GM12878 (cell line): Measurements from ENCODE around the gene SLC12A4. TPM values are rescaled to one million over a fixed set of nuclear protein-coding genes. Genes with fewer than 3 reads are reported as not detected.

Experiments used
- ATAC-seq: fragments of 200-7000 bp; cut with Tn5 transposase; 3 replicates; pipeline ENCODE4 v1.9.1; 2020; ENCODE audit warnings: mild to moderate bottlenecking, moderate library complexity
- BruUV-seq: library from RNA; stranded (reverse); fragments of 400-500 nt; replicated peaks from 2 replicates; lab custom pipeline; 2021; lab: Mats Ljungman, UMichigan
- CTCF ChIA-PET: fragments of 300-600 bp; sonication (Branson Sonifier 250); formaldehyde crosslinking; extraction: SDS; loops from one replicate; lab custom pipeline; 2021; ENCODE audit warnings: inconsistent platforms; lab: Yijun Ruan, JAX
- POLR2A ChIA-PET: fragments of 350-600 bp; formaldehyde crosslinking; extraction: SDS; loops from one replicate; lab custom pipeline; 2021; ENCODE audit warnings: inconsistent platforms; lab: Charles Lee
- RAD21 ChIA-PET: fragments of 300-600 bp; sonication (Branson Sonifier 250); formaldehyde crosslinking; loops from one replicate; lab custom pipeline; 2023; ENCODE audit warnings: antibody characterized with exemption; ENCODE audit not compliant: unreplicated experiment; lab: Charles Lee
- SMC1A ChIA-PET: fragments of 300-600 bp; sonication (Branson Sonifier 250); formaldehyde crosslinking; loops from one replicate; lab custom pipeline; 2023; ENCODE audit not compliant: unreplicated experiment, uncharacterized antibody; lab: Charles Lee
- DNase-seq: peaks from one replicate; pipeline ENCODE4 v3.0.0-alpha.2; 2011; ENCODE audit warnings: low read depth, low spot score
- FAIRE-seq: peaks from 3 replicates; lab custom pipeline; 2011; peaks lifted over from hg19 to GRCh38; lab: Jason Lieb, UNC
- H2AFZ ChIP-seq: 2 replicates; pipeline ENCODE4 v1.6.0; 2011; ENCODE audit warnings: low read depth, low read length, control low read depth; ENCODE audit not compliant: control insufficient read depth
- H3K27ac ChIP-seq: 2 replicates; pipeline ENCODE4 v1.5.1; 2011; ENCODE audit warnings: control low read depth; ENCODE audit not compliant: control insufficient read depth, insufficient read depth
- H3K27me3 ChIP-seq, 2 experiments: replicated peaks in 1 of 2; 2 replicates each; pipeline versions ENCODE4 v1.6.0 to v1.6.1; 2011; ENCODE audit warnings: low read length in 1 of 2; ENCODE audit not compliant: control insufficient read depth in 2 of 2, insufficient read depth in 2 of 2
- H3K36me3 ChIP-seq, 2 experiments: 2 replicates each; pipeline ENCODE4 v1.5.1; 2011; ENCODE audit warnings: low read length in 1 of 2; ENCODE audit not compliant: control insufficient read depth in 2 of 2, insufficient read depth in 2 of 2
- H3K4me1 ChIP-seq: 2 replicates; pipeline ENCODE4 v1.6.1; 2011; ENCODE audit warnings: mild to moderate bottlenecking, low read length, moderate library complexity, mixed read lengths; ENCODE audit not compliant: control insufficient read depth, insufficient read depth
- H3K4me2 ChIP-seq: 2 replicates; pipeline ENCODE4 v1.6.0; 2011; ENCODE audit warnings: control low read depth; ENCODE audit not compliant: control insufficient read depth, insufficient read depth
- H3K4me3 ChIP-seq: fragments of 200-600 bp; sonication (generic); 2 replicates; pipeline ENCODE4 v1.5.1; 2016
- H3K79me2 ChIP-seq: 2 replicates; pipeline ENCODE4 v1.6.0; 2011; ENCODE audit warnings: low read length; ENCODE audit not compliant: control insufficient read depth, insufficient read depth
- H3K9ac ChIP-seq: 2 replicates; pipeline ENCODE4 v1.8.0; 2011; ENCODE audit warnings: low read length, control low read depth, mixed read lengths; ENCODE audit not compliant: control insufficient read depth, insufficient read depth
- H3K9me3 ChIP-seq: replicated peaks from 3 replicates; pipeline ENCODE4 v1.5.1; 2011; ENCODE audit warnings: mild to moderate bottlenecking, low read length; ENCODE audit not compliant: control insufficient read depth, insufficient read depth
- H4K20me1 ChIP-seq: 2 replicates; pipeline ENCODE4 v1.6.0; 2011; ENCODE audit not compliant: control insufficient read depth, insufficient read depth
- BACH1 ChIP-seq: fragments of 450-650 bp; IDR thresholded peaks from 2 replicates; pipeline ENCODE4 v1.6.1; 2017; ENCODE audit warnings: mild to moderate bottlenecking, borderline replicate concordance
- BCL11A ChIP-seq: IDR thresholded peaks from 2 replicates; pipeline ENCODE4 v1.6.1; 2011; ENCODE audit warnings: low read depth, low read length
- BMI1 ChIP-seq: fragments of 450-650 bp; IDR thresholded peaks from 2 replicates; pipeline ENCODE4 v1.6.1; 2016; ENCODE audit warnings: mild to moderate bottlenecking, moderate library complexity, borderline replicate concordance
- JUND ChIP-seq: IDR thresholded peaks from 2 replicates; pipeline ENCODE4 v1.6.1; 2012; ENCODE audit warnings: low read depth, mild to moderate bottlenecking, low read length, improper control_type of control experiment, moderate library complexity
- PML ChIP-seq: IDR thresholded peaks from 2 replicates; pipeline ENCODE4 v1.6.1; 2012; ENCODE audit warnings: low read length, inconsistent platforms
- RELA ChIP-seq: fragments of 450-650 bp; IDR thresholded peaks from 2 replicates; pipeline ENCODE4 v1.8.0; 2014; ENCODE audit warnings: borderline replicate concordance; ENCODE audit not compliant: partially characterized antibody
- SMC3 ChIP-seq: IDR thresholded peaks from 2 replicates; pipeline ENCODE4 v1.6.1; 2011; ENCODE audit warnings: low read length, improper control_type of control experiment, borderline replicate concordance
- ZBED1 ChIP-seq: IDR thresholded peaks from 2 replicates; pipeline ENCODE4 v1.6.1; 2016; ENCODE audit warnings: borderline replicate concordance
- ZNF592 ChIP-seq: fragments of 450-650 bp; IDR thresholded peaks from 2 replicates; pipeline ENCODE4 v1.6.1; 2017; ENCODE audit warnings: mild to moderate bottlenecking, moderate library complexity
- ZNF622 ChIP-seq: fragments of 450-650 bp; IDR thresholded peaks from 2 replicates; pipeline ENCODE4 v1.6.1; 2017; ENCODE audit warnings: mild to moderate bottlenecking, inconsistent platforms
- WGBS: methylation state at CpG from one replicate; pipeline ENCODE4 v1.1.6; 2016; ENCODE audit warnings: low lambda C conversion rate; ENCODE audit not compliant: insufficient replicate concordance, insufficient coverage; ENCODE audit errors: missing lambda C conversion rate; 5-methylcytosine and 5-hydroxymethylcytosine counted together
- in situ Hi-C: fragments of 300-500 bp; cut with MboI; formaldehyde crosslinking; loops from 9 replicates; pipeline ENCODE4 v1.14.3; 2018; ENCODE audit warnings: mixed read lengths
- intact Hi-C: fragments of 100-400 bp; cut with micrococcal nuclease; formaldehyde crosslinking; loops from one replicate; pipeline ENCODE4 v1.14.2; 2022; ENCODE audit not compliant: unreplicated experiment
- polyA plus RNA-seq, 11 experiments: library from polyadenylated mRNA; depleted of rRNA in 4 of 11; unstranded in 6 of 11; stranded (reverse) in 5 of 11; fragments of >200 nt; fragmentation: Nextera tagmentation in 4 of 11; fragmentation: Illumina TruSeq in 1 of 11; extraction: Ambion mirVana in 4 of 11; extraction: Trizol in 1 of 11; gene quantifications; 1 replicate in 1 of 11; 2 replicates in 10 of 11; pipeline versions ENCODE4 v1.2.1 to v1.2.3, GENCODE V29; 2011 to 2016; ENCODE audit warnings: inconsistent platforms in 2 of 11, missing spikeins in 2 of 11, low read depth in 1 of 11
- total RNA-seq, 4 experiments: library from RNA; depleted of rRNA in 3 of 4; stranded (reverse); fragments of >200 nt in 3 of 4; fragmentation: Illumina TruSeq in 1 of 4; extraction: Trizol in 1 of 4; gene quantifications; 2 replicates each; pipeline versions ENCODE4 v1.2.1 to v1.2.3, GENCODE V29; 2013 to 2021

The SLC12A4 gene
- total and polyA plus RNA-seq, 10 of the 15 experiments (the other 5 are each of a cell fraction or from before 2014, with no cell fraction given): 0.95 to 39.9 (median 14.2) TPM

DNA sequence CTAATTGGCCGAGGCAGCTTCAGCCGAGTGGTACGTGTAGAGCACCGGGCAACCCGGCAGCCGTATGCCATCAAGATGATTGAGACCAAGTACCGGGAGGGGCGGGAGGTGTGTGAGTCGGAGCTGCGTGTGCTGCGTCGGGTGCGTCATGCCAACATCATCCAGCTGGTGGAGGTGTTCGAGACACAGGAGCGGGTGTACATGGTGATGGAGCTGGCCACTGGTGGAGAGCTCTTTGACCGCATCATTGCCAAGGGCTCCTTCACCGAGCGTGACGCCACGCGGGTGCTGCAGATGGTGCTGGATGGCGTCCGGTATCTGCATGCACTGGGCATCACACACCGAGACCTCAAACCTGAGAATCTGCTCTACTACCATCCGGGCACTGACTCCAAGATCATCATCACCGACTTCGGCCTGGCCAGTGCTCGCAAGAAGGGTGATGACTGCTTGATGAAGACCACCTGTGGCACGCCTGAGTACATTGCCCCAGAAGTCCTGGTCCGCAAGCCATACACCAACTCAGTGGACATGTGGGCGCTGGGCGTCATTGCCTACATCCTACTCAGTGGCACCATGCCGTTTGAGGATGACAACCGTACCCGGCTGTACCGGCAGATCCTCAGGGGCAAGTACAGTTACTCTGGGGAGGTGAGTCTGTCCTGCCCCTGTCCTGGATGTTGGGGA is 59.2 kb downstream of the SLC12A4 start:
- in situ Hi-C loops (no loop called here), intact Hi-C loops (no loop called here)
- ATAC-seq (no peak), FAIRE-seq (no peak), DNase-seq (no peak)
- over 99% methylated on average over 36 of the region's 36 CpGs for WGBS
- H3K9ac ChIP-seq: no peak overlapping the region
- H3K79me2 ChIP-seq: no peaks in the 10 kb centered on the region
- CTCF ChIA-PET: interaction anchor here (0.5 to 1.6 kb wide), 3 partner anchors 25 to 333 kb away, joined by 3 to 5 read pairs (median 4); no protein-coding TSS in a partner anchor
- H3K36me3 ChIP-seq: peaks cover 1 to 7% of the 10 kb centered on the region in 2 experiments; a peak in 2 of 4 replicates
- no peaks in the 10 kb centered on the region; the same call in 1 of the 2 replicates for H4K20me1 ChIP-seq
- SMC1A ChIA-PET: no interaction called here
- no peaks in the 10 kb centered on the region for H3K9me3 ChIP-seq
- H3K27me3 ChIP-seq: no peaks in the 10 kb centered on the region
- 0 out of 2 replicates have a peak, but pooled peaks cover 3% of the 10 kb centered on the region for H3K4me1 ChIP-seq
- no peak overlapping the region for H3K4me3 ChIP-seq
- no peak overlapping the region for H3K27ac ChIP-seq
- H2AFZ ChIP-seq: no peak overlapping the region
- TF ChIP-seq ZNF592 (no peak), SMC3 (no peak), ZBED1 (no peak), BACH1 (no peak), RELA (no peak), BMI1 (no peak), JUND (no peak), ZNF622 (no peak), BCL11A (no peak), PML (no peak)
- RAD21 ChIA-PET: no interaction called here
- no TSS peak for BruUV-seq
- POLR2A ChIA-PET: interaction anchor here (0.6 kb wide), 1 partner anchor 177 kb away, joined by 3 read pairs; no protein-coding TSS in a partner anchor
- H3K4me2 ChIP-seq: no peak overlapping the region
